8988T (cell line): Measurements from ENCODE around the gene HPD.
"Not testable (repeated sequence)": the region's sequence is repeated elsewhere in the genome, so short reads cannot be mapped to it uniquely, and the experiment has no call there.

Source experiments
- DNase-seq: peaks from one replicate; pipeline ENCODE4 v3.0.0; 2011

HPD gene

GRCh38 chr12:121861636-121862254 is 3.1 kb upstream of the HPD start:
- DNase-seq: no peak

- DNase-seq: not testable (repeated sequence)
Observed at GRCh38 chr12:121860699-121861098, 2.0 kb upstream of the HPD start.

GRCh38 chr12:121860257-121860656 is 1.6 kb upstream of the HPD start:
- no peak for DNase-seq

GRCh38 chr12:121858318-121858661 is 369 bp downstream of the HPD start:
- no peak for DNase-seq

- DNase-seq: no peak
Observed at GRCh38 chr12:121857322-121858246, 1.1 kb downstream of the HPD start.

- DNase-seq: not testable (repeated sequence)
Observed at GRCh38 chr12:121852392-121852791, 6.3 kb downstream of the HPD start.

GRCh38 chr12:121849665-121850064 is 9.0 kb downstream of the HPD start:
- DNase-seq: no peak

GRCh38 chr12:121849211-121849610 is 9.4 kb downstream of the HPD start:
- no peak for DNase-seq

- no peak for DNase-seq
Observed at GRCh38 chr12:121845701-121846100, 13.0 kb downstream of the HPD start.

GRCh38 chr12:121843236-121843982 is 15.2 kb downstream of the HPD start:
- no peak for DNase-seq

- DNase-seq: no peak
Observed at GRCh38 chr12:121839993-121840761, 18.5 kb downstream of the HPD start.

- DNase-seq: peak; percentile 90
Observed at GRCh38 chr12:121839106-121839992, 19.3 kb downstream of the HPD start.

GRCh38 chr12:121838126-121838525 is 20.5 kb downstream of the HPD start:
- DNase-seq: no peak

GRCh38 chr12:121837680-121838079 is 21.0 kb downstream of the HPD start:
- DNase-seq: no peak

GRCh38 chr12:121831571-121832245 is 27.0 kb downstream of the HPD start:
- DNase-seq: no peak

- DNase-seq: no peak
Observed at GRCh38 chr12:121830588-121831265, 27.9 kb downstream of the HPD start.

GRCh38 chr12:121830134-121830533 is 28.5 kb downstream of the HPD start:
- no peak for DNase-seq

- DNase-seq: no peak
Observed at GRCh38 chr12:121829250-121829918, 29.3 kb downstream of the HPD start.

- DNase-seq: no peak
Observed at GRCh38 chr12:121828826-121829225, 29.8 kb downstream of the HPD start.

GRCh38 chr12:121828306-121828705 is 30.4 kb downstream of the HPD start:
- no peak for DNase-seq
